HFFc6 (cell line): ENCODE measurements around the gene TDP1. TPM values are rescaled to one million over a fixed set of nuclear protein-coding genes. Genes with fewer than 3 reads are reported as not detected.

Experiments used
- DNase-seq: peaks from one replicate; pipeline ENCODE4 v3.0.0-alpha.2; 2018
- H3K27ac Mint-ChIP-seq: 2 replicates; pipeline ENCODE4 v1.8.0; 2020; ENCODE audit warnings: mild to moderate bottlenecking, mixed read lengths
- H3K27me3 Mint-ChIP-seq: 2 replicates; pipeline ENCODE4 v1.8.0; 2021; ENCODE audit warnings: mild to moderate bottlenecking, moderate library complexity, mixed read lengths; ENCODE audit not compliant: insufficient read depth
- H3K36me3 Mint-ChIP-seq: 2 replicates; pipeline ENCODE4 v1.8.0; 2021; ENCODE audit warnings: low read depth, mixed read lengths
- H3K4me1 Mint-ChIP-seq: 2 replicates; pipeline ENCODE4 v1.8.0; 2020; ENCODE audit warnings: low read depth, mixed read lengths
- H3K4me3 Mint-ChIP-seq: 2 replicates; pipeline ENCODE4 v1.8.0; 2020; ENCODE audit warnings: mild to moderate bottlenecking, moderate library complexity, mixed read lengths
- H3K9me3 Mint-ChIP-seq: 2 replicates; pipeline ENCODE4 v1.8.0; 2020; ENCODE audit warnings: mild to moderate bottlenecking, mixed read lengths
- CTCF ChIP-seq: fragments of 200-600 bp; sonication (generic); IDR thresholded peaks from 2 replicates; pipeline ENCODE4 v1.5.0; 2021; ENCODE audit warnings: antibody characterized with exemption, mild to moderate bottlenecking
- total RNA-seq, 6 experiments: library from RNA; stranded (reverse); fragmentation: NEBNext Ultra II Directional; extraction: Animal tissue kit (Norgen Biotek cat#: 25700); gene quantifications; 2 replicates in 1 of 6; 3 replicates in 5 of 6; pipeline ENCODE4 v1.2.3, GENCODE V29; 2021

Gene TDP1
- total RNA-seq, 6 experiments from 2014 or later: 20.3 to 28.3 (median 23.3) TPM

GRCh38 chr14:89947344-89947743 is 8.4 kb upstream of the TDP1 start:
- no peaks in the 10 kb centered on the region for H3K27me3 Mint-ChIP-seq
- DNase-seq: no peak
- TF ChIP-seq CTCF: no peak
- H3K36me3 Mint-ChIP-seq: peaks cover 13% of the 10 kb centered on the region
- no peaks in the 10 kb centered on the region for H3K9me3 Mint-ChIP-seq
- H3K27ac Mint-ChIP-seq: no peak overlapping the region
- H3K4me1 Mint-ChIP-seq: no peaks in the 10 kb centered on the region
- no peak overlapping the region for H3K4me3 Mint-ChIP-seq

GRCh38 chr14:89952576-89952975 is 3.2 kb upstream of the TDP1 start:
- H3K27me3 Mint-ChIP-seq: peaks cover 2% of the 10 kb centered on the region; the same call in 1 of the 2 replicates
- H3K36me3 Mint-ChIP-seq: peaks cover 22% of the 10 kb centered on the region
- H3K4me3 Mint-ChIP-seq: 0 out of 2 replicates have a peak overlapping the region, but pooled peaks have one; percentile 92
- peak overlapping the region; percentile 97 for H3K27ac Mint-ChIP-seq
- peaks cover 26% of the 10 kb centered on the region for H3K4me1 Mint-ChIP-seq
- H3K9me3 Mint-ChIP-seq: no peaks in the 10 kb centered on the region
- TF ChIP-seq CTCF: no peak
- no peak for DNase-seq

GRCh38 chr14:89953602-89954001 is 2.1 kb upstream of the TDP1 start:
- peaks cover 37% of the 10 kb centered on the region for H3K4me1 Mint-ChIP-seq
- TF ChIP-seq CTCF: no peak

GRCh38 chr14:89954070-89955021 is 1.4 kb upstream of the TDP1 start, which contains the start of gene EFCAB11:
EFCAB11 (minus strand) TSS chr14:89954730; CDS start chr14:89954660, 70 bp downstream.
- Mint-ChIP-seq H3K27me3 (peaks cover 2% of the 10 kb centered on the region; the same call in 1 of the 2 replicates), H3K4me3 (peak within 1 kb of the TSS; percentile 92), H3K4me1 (peaks cover 41% of the 10 kb centered on the region), H3K9me3 (no peaks in the 10 kb centered on the region), H3K27ac (peak within 1 kb of the TSS; percentile 97), H3K36me3 (peaks cover 29% of the 10 kb centered on the region)
- TF ChIP-seq CTCF: peak; percentile 73
- DNase-seq: peak; percentile 99

More at GRCh38 chr14:89953602-89954001, 2.1 kb upstream of the TDP1 start:
- peaks cover 2% of the 10 kb centered on the region; the same call in 1 of the 2 replicates for H3K27me3 Mint-ChIP-seq
- peak overlapping the region; percentile 92 for H3K4me3 Mint-ChIP-seq
- peak overlapping the region; percentile 97 for H3K27ac Mint-ChIP-seq
- peaks cover 28% of the 10 kb centered on the region for H3K36me3 Mint-ChIP-seq
- DNase-seq: no peak
- no peaks in the 10 kb centered on the region for H3K9me3 Mint-ChIP-seq

- DNase-seq: no peak
- peaks cover 44% of the 10 kb centered on the region for H3K4me1 Mint-ChIP-seq
- H3K27me3 Mint-ChIP-seq: peaks cover 2% of the 10 kb centered on the region; the same call in 1 of the 2 replicates
- H3K27ac Mint-ChIP-seq: peak overlapping the region; percentile 97
- no peak for TF ChIP-seq CTCF
- peaks cover 29% of the 10 kb centered on the region for H3K36me3 Mint-ChIP-seq
- peak overlapping the region; percentile 92 for H3K4me3 Mint-ChIP-seq
- H3K9me3 Mint-ChIP-seq: no peaks in the 10 kb centered on the region
Observed at GRCh38 chr14:89955022-89955744, 544 bp upstream of the TDP1 start.
